HG03108 (cell line): ENCODE results near the gene SPATA2.

ENCODE experiments used
- ATAC-seq: cut with Tn5 transposase; IDR thresholded peaks from one replicate; pipeline ENCODE4 v1.9.1; 2021; ENCODE audit warnings: moderate library complexity; ENCODE audit not compliant: unreplicated experiment

Gene SPATA2

GRCh38 chr20:49936153-49937026 lies 21.1 kb upstream of the SPATA2 start, which contains the start of gene RNF114:
Gene RNF114 (plus strand): TSS chr20:49936397. CDS start chr20:49936413, 16 bp downstream.
- peak; percentile 72 for ATAC-seq

- ATAC-seq: no peak
Observed at GRCh38 chr20:49935746-49936152, 20.4 kb upstream of the SPATA2 start.

GRCh38 chr20:49929142-49929494 lies 13.8 kb upstream of the SPATA2 start:
- ATAC-seq: no peak

GRCh38 chr20:49928411-49929141 lies 13.2 kb upstream of the SPATA2 start:
- no peak for ATAC-seq

- no peak for ATAC-seq
Observed at GRCh38 chr20:49925901-49926454, 10.6 kb upstream of the SPATA2 start.

- no peak for ATAC-seq
Observed at GRCh38 chr20:49924247-49924646, 8.9 kb upstream of the SPATA2 start.

GRCh38 chr20:49919461-49919860 lies 4.1 kb upstream of the SPATA2 start:
- no peak for ATAC-seq

- no peak for ATAC-seq
Observed at GRCh38 chr20:49919009-49919408, 3.7 kb upstream of the SPATA2 start.

GRCh38 chr20:49918446-49918845 lies 3.1 kb upstream of the SPATA2 start:
- no peak for ATAC-seq

- ATAC-seq: no peak
Observed at GRCh38 chr20:49916146-49917002, 1.0 kb upstream of the SPATA2 start.

- ATAC-seq: peak; percentile 32
Observed at GRCh38 chr20:49915118-49915379, 280 bp downstream of the SPATA2 start.

- ATAC-seq: no peak
Observed at GRCh38 chr20:49914310-49915117, 815 bp downstream of the SPATA2 start.

- ATAC-seq: no peak
Observed at GRCh38 chr20:49913399-49914047, 1.8 kb downstream of the SPATA2 start.

GRCh38 chr20:49910340-49910706 lies 5.0 kb downstream of the SPATA2 start:
- ATAC-seq: no peak

GRCh38 chr20:49909499-49910339 lies 5.6 kb downstream of the SPATA2 start:
- no peak for ATAC-seq

GRCh38 chr20:49908258-49908565 lies 7.1 kb downstream of the SPATA2 start:
- no peak for ATAC-seq

- no peak for ATAC-seq
Observed at GRCh38 chr20:49907405-49908257, 7.7 kb downstream of the SPATA2 start.

- no peak for ATAC-seq
Observed at GRCh38 chr20:49906615-49907154, 8.6 kb downstream of the SPATA2 start.
